Vagina (tissue), 2 donors: ENCODE measurements around the gene CTNNA3. TPM values are rescaled to one million over a fixed set of nuclear protein-coding genes. Genes with fewer than 3 reads are reported as not detected.

Source experiments
- DNase-seq, 2 donors: peaks; one replicate each; pipeline ENCODE4 v3.0.0-alpha.2; 2017; ENCODE audit errors: extremely low spot score in 2 of 2
- H3K27ac ChIP-seq: fragments of 200-600 bp; sonication (generic); one replicate; pipeline ENCODE4 v1.5.1; 2019
- H3K27me3 ChIP-seq: fragments of 200-600 bp; sonication (generic); one replicate; pipeline ENCODE4 v1.5.1; 2019
- H3K36me3 ChIP-seq, 2 donors: fragments of 200-600 bp; sonication (generic); one replicate each; pipeline ENCODE4 v1.5.1; 2017 to 2019
- H3K4me1 ChIP-seq: fragments of 200-600 bp; sonication (generic); one replicate; pipeline ENCODE4 v1.5.1; 2019
- H3K4me3 ChIP-seq, 2 donors: fragments of 200-600 bp; sonication (generic); 1 replicate in 1 of 2; 2 replicates in 1 of 2; pipeline ENCODE4 v1.5.1; 2016 to 2019
- H3K9me3 ChIP-seq: fragments of 200-600 bp; sonication (generic); one replicate; pipeline ENCODE4 v1.5.1; 2019
- POLR2A ChIP-seq, 2 donors: fragments of 450-650 bp; IDR thresholded peaks; one replicate each; pipeline ENCODE4 v1.6.1; 2017; ENCODE audit warnings: antibody characterized with exemption in 2 of 2, mild to moderate bottlenecking in 2 of 2, moderate library complexity in 2 of 2
- POLR2AphosphoS5 ChIP-seq, 2 donors: sonication (generic); formaldehyde crosslinking; IDR thresholded peaks; one replicate each; pipeline ENCODE4 v1.9.0; 2017; ENCODE audit warnings: antibody characterized with exemption in 2 of 2, mild to moderate bottlenecking in 2 of 2, low read depth in 1 of 2; ENCODE audit not compliant: insufficient read depth in 1 of 2
- intact Hi-C: fragments of 100-400 bp; cut with DNase I; formaldehyde crosslinking; loops from one replicate; pipeline ENCODE4 v1.15.1; 2023
- total RNA-seq: library from RNA; depleted of rRNA; stranded (reverse); fragments of >200 nt; gene quantifications from one replicate; pipeline ENCODE4 v1.2.3, GENCODE V29; 2016
- TF ChIP-seq, protein P1 (sequence below), 3 experiments: fragments of 450-650 bp in 2 of 3; fragments of 200-600 bp in 1 of 3; sonication (generic) in 1 of 3; IDR thresholded peaks; one replicate each; pipeline ENCODE4 v1.5.1; 2017 to 2019; ENCODE audit warnings: antibody characterized with exemption in 3 of 3, mild to moderate bottlenecking in 2 of 3, moderate library complexity in 2 of 3

The CTNNA3 gene
- total RNA-seq, 1 donor from 2014 or later = 0.98 TPM

DNA sequence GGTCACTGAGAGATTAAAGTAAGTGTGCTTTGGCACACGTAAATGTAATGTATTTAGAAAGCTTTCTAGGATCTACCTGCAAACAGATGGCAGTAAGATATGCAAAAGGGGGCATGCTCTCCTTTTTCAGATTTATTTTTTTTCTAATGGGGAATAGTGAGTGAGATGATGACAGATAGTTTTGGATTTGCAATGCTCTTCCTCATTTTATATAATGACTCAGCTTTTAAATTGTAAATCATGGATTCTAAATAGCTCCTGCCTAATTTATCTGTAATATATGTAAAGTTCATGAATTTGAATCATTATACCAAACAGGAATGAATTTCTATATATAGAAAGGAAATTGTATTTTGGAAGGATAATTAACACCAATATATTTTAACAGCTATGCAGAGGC is 1731.8 kb downstream of the CTNNA3 start:
- H3K27me3 ChIP-seq = no peaks in the 10 kb centered on the region
- TF ChIP-seq POLR2AphosphoS5 (IDR thresholded peaks at IDR 0.05; ENCODE audit: insufficient read depth in 1 of 2, low read depth in 1 of 2) (no peak), POLR2A (IDR thresholded peaks at IDR 0.05) (no peak)
- TF ChIP-seq, protein P1, sequence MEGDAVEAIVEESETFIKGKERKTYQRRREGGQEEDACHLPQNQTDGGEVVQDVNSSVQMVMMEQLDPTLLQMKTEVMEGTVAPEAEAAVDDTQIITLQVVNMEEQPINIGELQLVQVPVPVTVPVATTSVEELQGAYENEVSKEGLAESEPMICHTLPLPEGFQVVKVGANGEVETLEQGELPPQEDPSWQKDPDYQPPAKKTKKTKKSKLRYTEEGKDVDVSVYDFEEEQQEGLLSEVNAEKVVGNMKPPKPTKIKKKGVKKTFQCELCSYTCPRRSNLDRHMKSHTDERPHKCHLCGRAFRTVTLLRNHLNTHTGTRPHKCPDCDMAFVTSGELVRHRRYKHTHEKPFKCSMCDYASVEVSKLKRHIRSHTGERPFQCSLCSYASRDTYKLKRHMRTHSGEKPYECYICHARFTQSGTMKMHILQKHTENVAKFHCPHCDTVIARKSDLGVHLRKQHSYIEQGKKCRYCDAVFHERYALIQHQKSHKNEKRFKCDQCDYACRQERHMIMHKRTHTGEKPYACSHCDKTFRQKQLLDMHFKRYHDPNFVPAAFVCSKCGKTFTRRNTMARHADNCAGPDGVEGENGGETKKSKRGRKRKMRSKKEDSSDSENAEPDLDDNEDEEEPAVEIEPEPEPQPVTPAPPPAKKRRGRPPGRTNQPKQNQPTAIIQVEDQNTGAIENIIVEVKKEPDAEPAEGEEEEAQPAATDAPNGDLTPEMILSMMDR (IDR thresholded peaks at IDR 0.05) = no peak
- no peak overlapping the region for H3K27ac ChIP-seq
- DNase-seq = no peak
- H3K9me3 ChIP-seq = no peaks in the 10 kb centered on the region
- intact Hi-C loops = no loop called here
- H3K4me1 ChIP-seq = no peaks in the 10 kb centered on the region
- H3K36me3 ChIP-seq = no peaks in the 10 kb centered on the region
- H3K4me3 ChIP-seq = no peak overlapping the region

DNA sequence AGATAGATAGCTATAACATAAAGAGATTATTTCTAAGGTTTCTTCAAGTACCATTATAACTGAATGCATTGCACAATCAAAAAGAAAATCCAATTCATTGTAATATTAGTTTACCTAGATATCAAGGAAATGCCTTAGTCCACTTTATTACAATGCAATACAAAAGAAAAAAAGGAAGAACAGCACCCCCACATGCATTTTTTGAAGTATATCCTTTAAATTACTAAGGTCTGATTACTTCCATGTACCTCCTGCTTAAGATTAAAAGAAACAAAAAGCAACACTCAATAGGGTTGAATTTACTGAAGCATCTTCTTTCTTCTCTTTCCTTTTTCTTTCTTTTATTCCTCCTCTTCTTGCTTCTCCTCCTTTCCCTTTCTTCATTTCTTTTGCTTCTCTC is 1743.9 kb downstream of the CTNNA3 start:
- H3K4me1 ChIP-seq = no peaks in the 10 kb centered on the region
- no peak overlapping the region for H3K27ac ChIP-seq
- no peaks in the 10 kb centered on the region for H3K36me3 ChIP-seq
- DNase-seq = no peak
- no peaks in the 10 kb centered on the region for H3K27me3 ChIP-seq
- intact Hi-C loops = no loop called here
- H3K4me3 ChIP-seq = no peak overlapping the region
- TF ChIP-seq POLR2A (IDR thresholded peaks at IDR 0.05) (no peak), POLR2AphosphoS5 (IDR thresholded peaks at IDR 0.05; ENCODE audit: insufficient read depth in 1 of 2, low read depth in 1 of 2) (no peak)
- H3K9me3 ChIP-seq = no peaks in the 10 kb centered on the region

DNA sequence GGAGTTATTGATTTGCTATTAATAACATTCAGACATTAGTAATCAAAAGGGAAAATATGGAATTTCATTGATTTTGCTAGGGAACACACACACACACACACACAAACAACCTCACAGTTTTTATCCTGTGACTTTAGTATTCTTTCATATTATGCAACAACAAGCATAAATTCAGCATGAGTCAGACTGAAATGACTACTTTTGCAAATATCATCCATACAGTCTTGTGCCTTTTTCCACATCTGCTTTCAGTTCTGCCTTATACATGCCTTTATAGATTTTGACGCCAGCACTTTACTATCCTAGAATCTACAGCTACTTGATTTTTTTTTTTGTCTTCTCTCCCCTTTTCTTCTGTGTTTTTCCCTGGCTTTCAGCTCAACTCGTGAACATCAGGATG is 1745.9 kb downstream of the CTNNA3 start:
- H3K9me3 ChIP-seq = no peaks in the 10 kb centered on the region
- TF ChIP-seq POLR2AphosphoS5 (IDR thresholded peaks at IDR 0.05; ENCODE audit: insufficient read depth in 1 of 2, low read depth in 1 of 2) (no peak), POLR2A (IDR thresholded peaks at IDR 0.05) (no peak)
- TF ChIP-seq, protein P1 (IDR thresholded peaks at IDR 0.05) = no peak
- H3K36me3 ChIP-seq = no peaks in the 10 kb centered on the region
- no peak for DNase-seq
- no peak overlapping the region for H3K4me3 ChIP-seq
- no peak overlapping the region for H3K27ac ChIP-seq
- no peaks in the 10 kb centered on the region for H3K27me3 ChIP-seq
- H3K4me1 ChIP-seq = no peaks in the 10 kb centered on the region
- intact Hi-C loops = no loop called here

DNA sequence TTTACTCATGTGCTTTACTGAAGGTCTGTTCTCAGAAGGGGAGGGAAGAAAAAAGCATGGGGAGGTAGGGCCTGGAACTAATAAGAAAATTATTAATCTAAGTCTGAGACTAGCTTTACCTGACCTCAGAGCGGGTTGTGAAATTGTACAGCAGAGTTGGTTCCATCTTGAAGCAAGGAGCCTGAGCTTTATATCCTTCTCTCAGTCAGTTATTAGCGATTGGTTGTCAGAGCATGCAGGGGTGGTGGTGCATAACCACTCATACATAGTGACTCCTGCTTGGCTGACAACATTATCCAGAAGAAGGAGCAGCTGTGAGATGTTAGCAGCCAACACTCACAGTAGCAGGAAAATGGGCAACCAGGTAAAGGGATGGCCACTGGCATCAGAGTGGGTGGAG is 1746.5 kb downstream of the CTNNA3 start:
- H3K4me3 ChIP-seq = no peak overlapping the region
- H3K27me3 ChIP-seq = no peaks in the 10 kb centered on the region
- intact Hi-C loops = no loop called here
- H3K9me3 ChIP-seq = no peaks in the 10 kb centered on the region
- no peaks in the 10 kb centered on the region for H3K4me1 ChIP-seq
- TF ChIP-seq POLR2A (IDR thresholded peaks at IDR 0.05) (no peak), POLR2AphosphoS5 (IDR thresholded peaks at IDR 0.05; ENCODE audit: insufficient read depth in 1 of 2, low read depth in 1 of 2) (no peak)
- TF ChIP-seq, protein P1 (IDR thresholded peaks at IDR 0.05) = no peak
- H3K27ac ChIP-seq = no peak overlapping the region
- no peak for DNase-seq
- no peaks in the 10 kb centered on the region for H3K36me3 ChIP-seq

DNA sequence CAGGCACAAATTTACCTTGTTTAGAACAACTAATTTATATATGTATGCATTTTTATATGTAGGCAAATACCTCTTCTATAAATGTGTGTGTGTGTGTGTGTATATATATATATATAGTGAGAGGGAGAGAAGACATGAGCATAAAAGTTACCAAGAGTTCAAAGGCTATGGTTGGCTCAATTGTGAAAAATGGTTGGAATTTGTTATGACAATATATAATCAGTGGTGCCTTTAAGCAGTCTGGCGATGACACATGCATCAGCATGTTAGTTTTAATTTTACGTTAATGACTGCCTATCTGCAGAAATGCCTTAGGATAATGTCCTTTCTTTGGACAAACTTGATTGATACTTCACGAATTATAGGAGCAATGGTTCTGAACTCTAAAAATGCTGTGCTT is 1750.9 kb downstream of the CTNNA3 start:
- H3K4me1 ChIP-seq = no peaks in the 10 kb centered on the region
- intact Hi-C loops = no loop called here
- H3K9me3 ChIP-seq = no peaks in the 10 kb centered on the region
- H3K27me3 ChIP-seq = no peaks in the 10 kb centered on the region
- no peak overlapping the region for H3K27ac ChIP-seq
- TF ChIP-seq POLR2A (IDR thresholded peaks at IDR 0.05) (no peak), POLR2AphosphoS5 (IDR thresholded peaks at IDR 0.05; ENCODE audit: insufficient read depth in 1 of 2, low read depth in 1 of 2) (no peak)
- TF ChIP-seq, protein P1 (IDR thresholded peaks at IDR 0.05) = no peak
- DNase-seq = no peak
- no peak overlapping the region for H3K4me3 ChIP-seq
- no peaks in the 10 kb centered on the region for H3K36me3 ChIP-seq
